NCI-H1105 treated with DMSO at 0.1 percent for 48 hours (cell line): Measurements from ENCODE around the gene CKAP5.

ENCODE experiments used
- DNase-seq: peaks from one replicate; lab custom pipeline; 2025; lab: John Stamatoyannopoulos, UW

The CKAP5 gene

DNA sequence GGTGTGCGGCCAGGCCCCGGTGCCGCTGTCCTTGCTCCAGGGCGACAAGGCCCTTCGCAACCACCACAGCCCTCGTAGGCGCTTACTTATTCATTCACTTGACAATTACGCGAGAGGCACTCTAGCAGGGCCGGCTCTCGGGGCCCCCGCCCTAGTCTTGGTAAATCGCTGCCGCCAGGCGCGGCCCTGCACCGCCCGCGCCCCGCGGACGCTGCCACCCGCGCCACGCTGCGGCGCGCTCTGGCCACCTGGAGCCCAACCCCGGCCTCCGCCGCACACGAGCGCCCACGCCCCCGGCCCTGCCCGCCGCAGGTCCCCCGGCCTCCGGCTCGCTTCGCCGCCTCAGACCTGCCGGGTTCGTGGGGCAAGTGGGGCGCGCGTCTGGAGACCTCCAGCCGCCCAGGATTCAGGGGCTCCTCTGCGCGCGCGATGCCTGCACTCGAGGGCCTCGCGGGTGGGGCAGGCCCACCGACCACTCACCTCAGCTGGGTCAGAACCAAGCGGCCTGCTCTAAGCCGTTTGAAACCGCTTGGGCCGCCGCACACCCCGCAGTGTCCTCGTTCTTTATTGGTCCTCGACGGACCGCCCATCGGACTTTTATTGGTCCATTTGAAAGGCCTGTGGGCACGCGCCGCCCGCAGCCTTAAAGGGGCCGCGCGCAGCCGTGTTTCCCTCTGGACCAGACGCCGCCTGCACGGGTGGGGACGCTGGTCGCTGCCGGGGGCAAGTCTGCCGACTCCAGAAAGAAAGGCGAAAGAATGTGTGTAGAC lies at the start of gene CKAP5:
Gene CKAP5, minus strand, starts transcription at position 541 of the 770 bp plus-strand sequence. CDS start 25,049 bp downstream, outside the sequence.
- DNase-seq, result peak; percentile 93

DNA sequence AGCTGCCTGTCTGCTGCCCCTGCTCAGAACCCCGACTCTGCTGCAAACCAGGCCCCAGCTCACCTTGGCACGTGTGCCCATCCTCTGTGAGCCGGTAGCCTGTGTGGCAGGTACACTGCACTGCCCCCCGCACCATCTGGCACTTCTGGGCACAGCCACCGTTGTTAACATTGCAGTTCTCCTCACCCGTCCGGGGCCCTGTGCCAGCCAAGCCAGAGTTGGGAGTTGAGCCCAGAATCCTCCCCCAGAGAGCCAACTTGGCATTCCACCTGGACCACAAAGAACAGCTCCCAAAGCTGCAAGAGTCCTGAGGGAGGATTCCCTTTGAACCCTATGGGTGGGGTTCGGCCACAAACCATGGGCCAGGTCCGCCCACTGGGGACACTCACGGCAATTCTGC lies 49.7 kb upstream of the CKAP5 start:
- DNase-seq, result peak; percentile 12

DNA sequence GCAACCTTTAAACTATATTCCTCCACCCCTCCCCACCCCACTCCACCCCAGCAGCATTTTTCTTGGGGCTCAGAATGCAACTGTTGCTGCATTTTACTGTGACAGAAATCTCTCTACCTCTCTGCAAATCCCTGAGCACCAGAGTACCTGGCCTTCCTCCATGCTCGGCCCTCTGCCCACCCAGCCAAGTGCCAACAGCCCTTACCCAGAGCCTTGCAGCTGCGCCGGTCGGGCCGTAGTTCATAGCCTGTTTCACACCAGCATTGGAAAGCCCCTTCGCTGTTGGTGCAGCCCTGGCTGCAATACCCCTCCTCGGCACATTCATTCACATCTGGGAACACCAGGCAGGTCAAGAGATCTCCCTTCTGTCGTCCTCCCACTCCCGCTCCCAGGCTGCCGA lies 48.9 kb upstream of the CKAP5 start:
- DNase-seq, result no peak

DNA sequence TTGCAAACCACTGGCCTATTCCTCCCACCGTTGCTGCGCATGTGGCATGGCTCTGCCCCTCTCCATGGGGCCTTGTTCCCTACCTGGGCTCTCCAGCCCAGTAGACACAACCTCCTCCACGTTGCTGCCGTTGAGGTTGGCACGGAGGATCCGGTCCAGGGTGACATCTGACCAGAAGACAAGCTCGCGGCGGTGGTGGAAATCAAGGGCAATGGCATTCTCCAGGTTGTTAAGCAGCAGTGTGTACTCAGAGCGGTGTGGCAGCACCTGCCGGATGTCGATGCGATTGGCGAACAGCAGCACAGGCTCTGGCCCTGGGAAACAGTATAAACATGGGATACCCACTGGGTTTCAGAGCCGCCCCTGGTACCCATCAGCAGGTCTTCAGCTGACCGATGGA lies 48.4 kb upstream of the CKAP5 start:
- no peak for DNase-seq

DNA sequence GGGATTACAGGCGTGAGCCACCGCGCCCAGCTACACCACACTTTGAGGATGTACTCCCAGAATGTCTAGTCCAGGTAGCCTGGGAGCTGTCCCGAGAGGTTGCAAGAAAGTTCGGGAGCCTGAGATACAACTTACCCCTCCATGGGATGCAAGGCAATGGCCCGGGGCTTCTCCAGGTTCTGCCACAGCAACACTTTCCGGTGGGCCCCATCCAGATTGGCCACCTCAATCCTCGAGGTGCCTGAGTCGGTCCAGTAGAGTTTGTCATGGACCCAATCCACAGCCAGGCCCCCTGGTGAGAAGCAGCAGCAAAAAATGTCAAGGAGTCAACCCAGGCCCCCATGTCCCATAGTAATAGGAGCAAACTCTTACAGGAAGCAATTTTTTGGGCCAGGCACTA lies 46.8 kb upstream of the CKAP5 start:
- DNase-seq, result no peak

DNA sequence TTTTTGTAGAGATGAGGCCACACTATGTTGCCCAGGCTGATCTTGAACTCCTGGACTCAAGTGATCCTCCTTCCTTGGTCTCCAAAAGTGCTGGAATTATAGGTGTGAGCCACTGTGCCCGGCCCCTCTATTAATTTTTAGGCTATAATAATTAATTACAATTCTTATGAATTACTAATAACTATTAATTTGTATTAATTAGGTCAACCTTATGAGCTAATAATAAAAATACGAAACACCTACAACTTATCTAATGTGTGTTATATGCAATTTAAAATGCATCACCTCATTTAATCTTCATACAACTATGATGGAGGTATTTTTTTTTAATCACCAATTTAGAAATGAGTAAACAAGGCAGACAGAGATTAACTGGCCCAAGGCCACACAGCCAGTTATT lies 46.0 kb upstream of the CKAP5 start:
- no peak for DNase-seq

DNA sequence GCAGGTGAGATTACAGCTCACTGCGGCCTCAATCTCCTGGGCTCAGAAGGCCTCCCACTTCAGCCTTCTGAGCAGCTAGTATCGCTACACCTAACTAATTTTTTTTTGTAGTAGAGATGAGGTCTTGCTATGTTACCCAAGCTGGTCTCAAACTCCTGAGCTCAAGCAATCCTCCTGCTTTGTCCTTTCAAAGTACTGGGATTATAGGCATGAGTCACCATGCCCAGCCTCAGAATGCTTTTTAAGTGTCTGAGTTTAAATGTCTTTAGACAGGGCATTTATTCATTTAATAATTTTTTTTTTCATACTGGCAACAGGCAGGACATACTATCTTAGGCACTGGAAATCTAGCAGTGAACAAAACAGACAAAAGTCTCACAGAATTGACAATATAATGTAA lies 44.6 kb upstream of the CKAP5 start:
- no peak for DNase-seq

DNA sequence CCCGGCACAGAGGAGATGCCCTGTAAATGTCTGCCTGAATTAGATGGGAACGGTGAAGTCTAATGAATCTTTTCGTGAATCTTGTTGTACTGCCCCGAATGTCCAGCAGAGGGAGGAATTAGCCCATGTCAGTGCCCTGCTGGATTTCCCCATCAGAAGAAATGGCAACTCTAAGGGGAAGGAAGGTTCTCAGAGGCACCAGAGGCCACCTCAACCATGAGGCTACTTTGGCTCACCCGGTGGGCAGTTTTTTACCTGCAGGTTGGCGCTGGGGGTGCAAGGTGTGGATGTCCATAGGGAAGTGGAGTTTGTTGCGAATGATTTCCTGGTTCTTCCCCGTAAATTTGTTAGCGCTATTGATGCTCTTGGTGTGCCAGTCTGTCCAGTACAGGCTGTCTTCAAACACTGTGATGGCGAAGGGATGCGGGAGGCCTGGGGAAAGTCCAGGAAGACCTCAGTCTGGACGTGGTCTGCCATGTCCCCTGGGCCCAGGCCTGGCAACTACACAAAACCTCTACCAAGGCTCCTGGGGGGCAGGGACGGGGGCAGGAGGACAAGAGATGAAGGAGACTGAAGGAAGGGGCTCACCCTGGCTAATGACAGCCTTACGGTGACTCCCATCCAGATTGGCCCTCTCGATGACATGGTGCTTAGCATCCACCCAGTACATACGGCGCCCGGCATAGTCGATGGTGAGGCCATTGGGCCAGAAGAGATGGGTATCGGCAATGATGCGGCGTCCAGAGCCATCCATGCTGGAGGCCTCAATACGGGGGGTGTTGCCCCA lies 43.8 kb upstream of the CKAP5 start:
- DNase-seq, result peak; percentile 78

DNA sequence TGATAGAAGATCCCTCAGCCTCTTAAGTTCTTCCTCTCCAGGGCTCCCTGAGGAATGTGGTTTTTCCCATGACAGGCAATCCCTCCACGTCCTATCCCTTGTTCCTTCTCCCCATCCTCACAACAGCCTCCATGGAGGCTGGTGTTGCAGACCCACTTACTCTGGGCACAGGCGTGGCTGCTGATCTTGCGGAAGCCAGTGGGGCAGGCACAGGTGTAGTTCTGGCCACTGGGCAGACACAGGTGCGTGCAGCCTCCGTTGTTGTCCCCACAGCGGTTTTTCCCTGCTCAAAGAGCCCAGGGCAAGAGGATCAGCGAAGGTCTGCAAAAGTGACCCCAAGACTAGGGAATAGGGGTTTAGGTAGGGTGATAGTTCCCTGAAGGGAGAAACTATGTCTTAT lies 43.2 kb upstream of the CKAP5 start:
- no peak for DNase-seq

DNA sequence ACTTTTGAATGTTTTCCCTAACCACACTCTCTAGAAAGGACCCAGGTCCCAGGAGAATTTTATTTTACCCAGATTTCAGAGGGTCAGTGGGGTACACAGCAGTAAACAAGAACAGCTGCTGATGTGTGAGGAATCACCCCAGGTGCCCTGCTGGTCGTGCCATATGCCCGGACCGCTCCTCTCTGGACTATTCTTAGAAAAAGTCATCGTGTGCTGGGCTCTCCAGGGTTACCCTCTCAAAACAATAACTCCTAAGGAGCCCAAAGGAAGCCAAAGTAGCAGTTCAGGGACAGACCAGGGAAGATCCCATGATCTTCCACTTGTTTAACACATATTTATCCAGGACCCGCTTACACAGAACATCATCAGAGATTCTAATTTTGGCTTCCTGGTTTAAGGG lies 42.6 kb upstream of the CKAP5 start:
- DNase-seq, result no peak

DNA sequence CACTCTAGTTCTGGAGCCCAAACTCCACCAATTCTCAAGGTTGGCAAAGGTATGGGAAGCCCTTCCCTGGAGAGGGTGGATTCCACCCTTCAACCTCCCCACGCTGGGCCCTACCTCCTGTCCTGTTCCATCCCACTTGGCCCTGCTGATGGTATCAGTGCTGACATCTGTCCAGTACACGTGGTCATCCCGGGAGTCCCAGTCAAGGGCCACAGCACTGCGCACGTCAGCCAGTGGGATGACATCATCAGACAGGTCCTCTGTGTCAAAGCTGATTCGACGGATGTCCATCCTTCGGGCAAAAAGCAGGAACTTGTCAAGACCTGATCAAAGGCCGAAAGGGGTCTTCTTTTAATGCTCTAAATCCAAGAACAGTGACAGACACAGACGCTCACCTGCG lies 40.1 kb upstream of the CKAP5 start:
- DNase-seq, result no peak

DNA sequence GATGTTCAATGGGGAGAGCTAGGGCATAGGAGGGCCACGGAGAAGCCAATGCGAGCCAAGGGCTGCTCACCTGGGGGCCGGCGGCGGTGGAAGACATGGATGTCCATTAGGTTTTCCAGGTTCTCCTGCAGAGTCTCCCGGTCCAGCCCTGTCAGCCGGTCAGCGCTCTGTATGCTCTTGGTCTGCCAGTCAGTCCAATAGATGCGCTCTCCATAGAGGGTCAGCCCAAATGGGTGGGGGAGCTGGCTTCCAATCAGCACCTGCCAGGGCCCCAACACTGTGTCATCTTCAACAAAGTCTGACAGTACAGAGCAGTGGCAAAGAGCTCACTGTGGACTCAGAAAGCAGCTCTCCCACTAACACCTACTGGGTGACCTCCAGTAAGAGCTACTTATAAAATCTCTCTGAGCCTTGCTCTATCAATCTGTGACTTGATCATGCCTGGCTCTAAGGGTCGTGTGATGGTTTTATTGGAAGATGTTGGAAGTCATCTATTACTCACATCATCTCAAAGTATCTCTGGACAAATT lies 33.0 kb upstream of the CKAP5 start:
- DNase-seq, result no peak

DNA sequence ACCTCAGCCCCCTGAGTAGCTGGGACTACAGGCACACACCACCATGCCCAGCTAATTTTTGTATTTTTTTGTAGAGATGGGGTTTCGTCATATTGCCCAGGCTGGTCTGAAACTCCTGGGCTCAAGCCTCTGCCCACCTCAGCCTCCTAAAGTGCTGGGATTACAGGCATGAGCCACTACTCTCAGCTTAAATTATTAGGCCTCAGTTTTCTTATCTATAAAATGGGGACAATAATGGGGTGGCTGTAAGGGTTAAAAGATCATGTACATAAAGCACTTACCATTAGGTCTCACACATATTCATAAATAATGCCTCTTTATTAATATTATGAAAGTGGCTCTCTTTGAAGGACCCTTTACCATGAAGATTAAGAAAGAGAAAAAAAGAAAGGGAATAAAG lies 31.5 kb upstream of the CKAP5 start:
- DNase-seq, result no peak

DNA sequence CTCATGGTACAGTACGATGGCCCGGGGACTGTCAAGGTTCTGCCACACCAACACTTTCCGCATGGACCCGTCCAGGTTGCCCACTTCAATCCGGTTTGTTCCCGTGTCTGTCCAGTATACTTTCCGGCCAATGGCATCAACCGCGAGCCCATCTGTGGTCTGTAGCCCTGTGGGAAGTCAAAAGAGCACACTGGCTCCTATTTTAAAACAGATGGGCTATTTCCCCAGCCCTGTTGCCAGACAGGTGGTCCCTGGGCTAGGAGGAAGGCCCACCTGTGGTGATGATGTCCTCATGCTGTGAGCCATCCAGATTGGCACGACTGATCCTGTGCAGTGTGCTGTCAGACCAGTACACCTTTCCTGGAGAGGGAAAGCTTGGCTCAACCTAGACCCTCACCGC lies 30.4 kb upstream of the CKAP5 start:
- no peak for DNase-seq

DNA sequence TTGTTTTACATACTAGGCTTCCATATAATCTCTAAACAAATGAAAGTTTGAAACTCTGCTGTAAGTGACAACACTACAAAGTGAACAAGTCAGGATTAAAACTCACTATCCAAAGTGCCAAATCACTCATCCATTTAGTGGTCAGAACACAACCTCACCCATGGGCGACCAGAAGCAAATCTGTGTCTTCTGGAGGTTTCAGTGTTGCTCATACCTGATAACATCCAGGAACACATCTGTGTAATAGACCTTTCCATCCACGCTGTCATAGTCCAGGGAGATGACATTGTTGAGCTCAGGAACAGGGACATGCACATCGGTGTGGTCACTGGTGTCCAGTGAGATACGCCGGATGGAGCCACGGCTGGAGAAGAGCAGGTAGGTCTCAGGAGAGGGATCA lies 28.5 kb upstream of the CKAP5 start:
- no peak for DNase-seq

DNA sequence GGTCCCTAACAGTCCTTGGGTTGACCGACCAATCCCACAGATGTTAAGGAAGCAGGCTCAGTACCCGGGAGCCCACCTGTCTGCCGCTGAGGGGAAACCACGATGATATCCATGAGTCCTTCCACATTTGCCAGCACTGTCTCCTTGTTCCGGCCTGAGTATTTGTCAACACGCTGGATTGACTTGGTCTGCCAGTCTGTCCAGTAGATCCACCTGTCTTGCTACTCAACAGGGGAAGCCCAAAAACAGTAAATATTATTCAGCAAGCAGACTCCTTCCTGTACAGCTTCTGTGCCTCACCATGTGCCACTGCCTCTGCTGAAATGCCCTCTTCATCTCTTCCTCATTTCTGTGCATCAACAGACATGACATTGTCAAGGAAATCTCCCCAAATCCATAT lies 22.8 kb upstream of the CKAP5 start:
- no peak for DNase-seq

DNA sequence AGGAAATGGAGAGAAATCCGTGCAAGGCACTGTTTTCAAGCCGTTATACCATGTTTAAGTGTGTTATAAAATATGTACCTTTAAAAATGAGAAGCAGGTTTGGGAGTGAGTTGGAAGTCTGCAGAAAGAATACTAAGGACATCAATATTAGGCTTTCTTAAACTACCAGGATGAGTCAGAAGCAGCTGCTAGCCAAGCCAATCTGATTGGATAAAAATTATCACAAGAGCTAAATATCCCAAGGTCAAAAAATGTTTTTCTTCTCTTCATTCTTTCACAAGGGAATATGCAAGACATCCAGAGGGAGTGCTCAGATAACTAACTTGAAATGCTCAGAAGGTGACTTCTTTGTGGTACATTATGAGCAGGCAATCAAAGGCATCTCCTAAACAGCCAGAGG lies 19.3 kb upstream of the CKAP5 start:
- no peak for DNase-seq

DNA sequence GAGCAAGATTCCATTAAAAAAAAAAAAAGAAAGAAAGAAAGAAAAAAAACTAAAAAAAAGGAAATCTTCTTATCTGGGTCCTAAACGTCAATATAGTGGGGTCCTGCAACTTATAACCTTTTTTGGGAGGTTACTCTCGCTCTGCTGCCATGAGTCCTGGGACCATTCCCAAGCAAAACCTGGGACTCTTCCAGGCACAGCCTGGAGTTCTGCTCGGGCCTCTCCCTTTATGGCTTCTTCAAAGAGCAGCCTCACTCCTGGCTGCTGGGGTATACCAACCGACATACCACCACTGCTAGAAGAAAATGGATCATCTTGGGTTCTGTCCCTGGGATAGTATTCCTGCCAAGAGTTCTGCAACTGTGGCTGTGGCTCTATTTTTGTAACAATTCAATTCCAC lies 14.1 kb upstream of the CKAP5 start:
- no peak for DNase-seq

DNA sequence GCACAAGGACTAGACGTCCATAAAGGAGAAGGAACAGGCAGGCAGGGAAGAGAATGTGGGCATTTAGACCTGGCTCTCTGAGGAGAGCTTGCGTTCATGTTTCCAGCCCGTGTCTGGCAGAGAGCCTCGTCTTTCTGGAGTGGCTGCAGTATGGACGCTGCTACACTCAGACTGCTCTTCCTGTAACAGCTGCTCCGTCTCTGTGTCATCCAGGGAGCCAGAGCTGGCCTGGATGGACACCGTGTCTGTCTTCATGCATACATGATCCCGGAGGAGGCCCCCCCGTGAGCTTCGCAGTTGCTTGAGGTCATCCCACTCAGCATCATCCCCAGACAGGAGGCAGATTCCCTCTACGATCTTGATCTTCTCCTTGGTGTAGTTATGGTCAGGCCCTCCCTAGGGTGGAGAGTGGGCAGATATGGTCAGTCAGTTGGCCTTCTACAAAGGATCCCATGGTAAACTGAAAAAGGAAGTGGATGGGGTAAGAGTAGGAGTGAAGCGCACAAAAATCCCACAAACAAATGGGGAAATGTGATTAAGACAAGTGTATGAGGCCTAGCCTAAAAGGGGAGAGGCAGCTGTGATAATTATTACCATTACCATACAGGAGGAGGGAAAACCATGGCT lies 13.0 kb upstream of the CKAP5 start:
- DNase-seq, result no peak

DNA sequence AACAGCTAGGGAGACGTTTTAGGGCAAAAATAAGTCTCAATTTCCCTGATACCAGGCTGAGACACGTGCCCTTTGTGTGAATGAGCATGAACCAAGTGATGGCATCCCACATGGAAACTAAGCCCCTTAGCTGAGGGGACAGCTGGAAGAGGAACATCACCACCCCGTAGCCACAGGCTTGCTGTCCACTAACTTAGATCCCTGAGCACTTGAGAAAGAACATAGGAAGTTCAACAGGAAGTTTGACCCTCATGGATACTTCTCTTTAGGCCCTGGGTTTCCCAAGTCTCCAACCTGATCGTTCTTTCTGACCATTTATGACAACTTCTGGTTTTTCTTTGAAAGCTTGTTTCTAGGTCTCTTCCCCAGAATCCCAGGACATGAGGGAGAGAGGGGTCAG lies 11.6 kb upstream of the CKAP5 start:
- no peak for DNase-seq

DNA sequence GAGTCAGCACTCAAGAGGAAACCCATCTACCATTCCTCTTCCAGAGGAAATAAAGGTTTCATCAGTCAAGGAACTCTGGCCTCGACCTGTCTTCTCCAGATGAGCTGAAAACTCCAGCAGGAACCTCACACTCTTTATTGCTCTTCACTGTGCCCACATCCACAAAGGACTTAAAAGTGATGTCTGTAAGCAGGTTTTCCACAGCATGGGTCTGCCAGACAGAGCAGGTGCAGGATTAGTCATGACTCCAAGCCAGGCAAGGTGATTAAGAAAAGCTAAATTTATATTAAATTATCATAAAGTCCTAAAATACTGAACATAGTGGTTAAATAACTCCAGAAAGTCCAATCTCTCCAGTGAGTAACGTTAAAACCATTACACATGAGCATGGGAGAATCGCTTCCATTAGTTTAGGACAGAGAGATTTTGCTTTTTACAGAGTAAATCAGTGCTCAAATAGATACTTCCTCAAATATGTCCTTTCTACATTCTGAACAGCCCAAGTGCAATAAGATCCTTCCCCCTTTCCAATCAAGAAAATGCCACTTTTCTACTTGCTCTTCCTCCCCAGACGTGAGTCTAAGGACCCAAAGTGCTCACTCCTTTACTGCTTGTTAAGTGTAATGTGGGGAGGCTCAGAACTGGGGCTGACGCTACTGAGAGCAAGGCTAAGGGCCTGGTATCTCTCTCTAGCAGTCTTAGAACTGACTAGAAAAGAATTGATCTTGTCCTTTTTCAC lies 10.7 kb upstream of the CKAP5 start:
- no peak for DNase-seq

DNA sequence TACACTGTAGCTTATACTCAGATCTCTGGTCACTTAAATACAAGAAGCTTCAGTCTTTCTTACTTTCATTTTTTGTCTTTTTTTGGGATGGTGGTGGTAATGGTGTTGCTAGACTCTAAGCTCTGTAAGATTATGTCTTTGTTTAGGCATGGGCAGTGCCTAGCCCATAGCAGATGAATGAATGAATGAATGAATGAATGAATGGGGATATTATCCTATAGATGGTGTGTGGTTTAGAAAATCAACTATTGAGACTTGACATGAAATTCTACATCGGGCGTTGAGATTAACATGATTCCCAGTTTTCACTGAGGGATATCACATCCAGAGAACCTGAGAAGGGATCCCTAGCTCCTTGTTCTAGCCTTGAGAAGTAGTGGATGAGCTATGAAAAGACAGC lies 9.8 kb upstream of the CKAP5 start:
- DNase-seq, result no peak
